K562 (cell line): Measurements from ENCODE around the gene KSR2. TPM values are rescaled to one million over a fixed set of nuclear protein-coding genes. Genes with fewer than 3 reads are reported as not detected.

Source experiments
- ATAC-seq: fragments of 200-7000 bp; cut with Tn5 transposase; 3 replicates; pipeline ENCODE4 v1.9.1; 2020; ENCODE audit warnings: moderate library complexity
- BruUV-seq: library from RNA; stranded (reverse); fragments of 400-500 nt; replicated peaks from 2 replicates; lab custom pipeline; 2021; lab: Mats Ljungman, UMichigan
- CTCF ChIA-PET: fragments of 300-600 bp; formaldehyde crosslinking; extraction: SDS; loops from one replicate; lab custom pipeline; 2021; ENCODE audit warnings: low intra/inter-chr PET ratio; lab: Yijun Ruan, JAX
- POLR2A ChIA-PET: fragments of 300-600, 350-650 bp; sonication (Branson Sonifier 250); formaldehyde crosslinking; extraction: SDS; loops from one replicate; lab custom pipeline; 2021; ENCODE audit warnings: antibody characterized with exemption, inconsistent platforms; lab: Yijun Ruan, JAX
- DNase-seq, 4 experiments: peaks; one replicate each; pipeline versions ENCODE4 v3.0.0 to v3.0.0-alpha.2; 2011 to 2018; ENCODE audit warnings: low spot score in 3 of 4, mixed read lengths in 3 of 4; ENCODE audit errors: extremely low read depth in 1 of 4
- FAIRE-seq: peaks from 2 replicates; lab custom pipeline; 2011; peaks lifted over from hg19 to GRCh38; lab: Jason Lieb, UNC
- H2AFZ ChIP-seq: 2 replicates; pipeline ENCODE4 v1.6.0; 2011; ENCODE audit warnings: low read depth, low read length, control low read depth, inconsistent platforms
- H3K27ac ChIP-seq: fragments of 200-600 bp; 3 replicates; pipeline ENCODE4 v1.8.0; 2011; ENCODE audit warnings: low read depth, mild to moderate bottlenecking, control low read depth, inconsistent platforms, low read length, moderate library complexity, mixed read lengths; ENCODE audit errors: extremely low read depth
- H3K27me3 ChIP-seq, 2 experiments: fragments of 300-600 bp in 1 of 2; 2 replicates in 1 of 2; 3 replicates in 1 of 2; pipeline versions ENCODE4 v1.6.0 to v1.8.0; 2011; ENCODE audit warnings: inconsistent platforms in 2 of 2, low read length in 2 of 2, mild to moderate bottlenecking in 1 of 2, mixed read lengths in 1 of 2, moderate library complexity in 1 of 2; ENCODE audit not compliant: control insufficient read depth in 2 of 2, insufficient read depth in 2 of 2
- H3K36me3 ChIP-seq: fragments of 300-600 bp; 3 replicates; pipeline ENCODE4 v1.8.0; 2011; ENCODE audit warnings: mild to moderate bottlenecking, low read length, inconsistent platforms; ENCODE audit not compliant: control insufficient read depth, insufficient read depth
- H3K4me1 ChIP-seq, 2 experiments: fragments of 200-600 bp in 1 of 2; replicated peaks in 1 of 2; 2 replicates in 1 of 2; 3 replicates in 1 of 2; pipeline versions ENCODE4 v1.5.1 to v1.8.0; 2011; ENCODE audit warnings: inconsistent platforms in 2 of 2, low read length in 2 of 2, mild to moderate bottlenecking in 1 of 2, mixed read lengths in 1 of 2, moderate library complexity in 1 of 2; ENCODE audit not compliant: control insufficient read depth in 2 of 2, insufficient read depth in 2 of 2
- H3K4me2 ChIP-seq: 2 replicates; pipeline ENCODE4 v1.6.1; 2011; ENCODE audit warnings: low read length, control low read depth, inconsistent platforms, mixed read lengths; ENCODE audit not compliant: insufficient read depth
- H3K4me3 ChIP-seq: fragments of 200-600 bp; sonication (generic), shearing (Covaris generic); 2 replicates; pipeline ENCODE4 v1.5.1; 2016; ENCODE audit warnings: control low read depth, inconsistent platforms
- H3K79me2 ChIP-seq: fragments of 200-600 bp; 3 replicates; pipeline ENCODE4 v1.8.0; 2011; ENCODE audit warnings: low read length, inconsistent platforms; ENCODE audit not compliant: control insufficient read depth, insufficient read depth
- H3K9ac ChIP-seq, 2 experiments: 2 replicates each; pipeline versions ENCODE4 v1.6.0 to v1.6.1; 2011; ENCODE audit warnings: low read depth in 2 of 2, low read length in 2 of 2, control low read depth in 1 of 2, inconsistent platforms in 1 of 2, mild to moderate bottlenecking in 1 of 2, mixed read lengths in 1 of 2; ENCODE audit not compliant: insufficient read depth in 1 of 2
- H3K9me1 ChIP-seq: one replicate; pipeline ENCODE4 v1.6.0; 2011; ENCODE audit warnings: inconsistent platforms, mild to moderate bottlenecking, low read length, moderate library complexity; ENCODE audit not compliant: control insufficient read depth, insufficient read depth
- H3K9me3 ChIP-seq: replicated peaks from 2 replicates; pipeline ENCODE4 v1.5.1; 2011; ENCODE audit warnings: low read depth, low read length, inconsistent platforms; ENCODE audit not compliant: control insufficient read depth, insufficient read depth
- H4K20me1 ChIP-seq: replicated peaks from 2 replicates; pipeline ENCODE4 v1.6.1; 2011; ENCODE audit warnings: low read length, inconsistent platforms, mixed read lengths; ENCODE audit not compliant: control insufficient read depth, insufficient read depth
- CAMTA2 ChIP-seq: fragments of 250-450 bp; sonication (Bioruptor Pico); conservative IDR thresholded peaks from 2 replicates; pipeline ENCODE4 v1.5.1; 2022
- CBFA2T3 ChIP-seq: fragments of 450-650 bp; IDR thresholded peaks from 2 replicates; pipeline ENCODE4 v1.6.1; 2017
- FOXA3 ChIP-seq, 2 experiments: fragments of 450-650 bp in 1 of 2; sonication (generic) in 1 of 2; formaldehyde crosslinking; IDR thresholded peaks in 1 of 2; conservative IDR thresholded peaks in 1 of 2; 2 replicates each; pipeline versions ENCODE4 v1.4.0 to v1.8.0; 2020 to 2022; ENCODE audit warnings: mild to moderate bottlenecking in 2 of 2, missing genetic modification reagents in 1 of 2
- FOXJ3 ChIP-seq: sonication (generic); formaldehyde crosslinking; IDR thresholded peaks from 2 replicates; pipeline ENCODE4 v1.4.0; 2020; ENCODE audit warnings: mild to moderate bottlenecking, missing genetic modification reagents
- GABPB2 ChIP-seq: fragments of 250-450 bp; sonication (Bioruptor Pico); conservative IDR thresholded peaks from 2 replicates; pipeline ENCODE4 v1.5.1; 2021; ENCODE audit warnings: mild to moderate bottlenecking
- HLTF ChIP-seq: fragments of 450-650 bp; IDR thresholded peaks from 2 replicates; pipeline ENCODE4 v1.6.1; 2016
- HNRNPK ChIP-seq: fragments of 200-400 bp; formaldehyde crosslinking; IDR thresholded peaks from one replicate; pipeline ENCODE4 v1.6.1; 2018; ENCODE audit warnings: mild to moderate bottlenecking, low read depth, low read length; ENCODE audit not compliant: poor library complexity, severe bottlenecking
- HOXB6 ChIP-seq: fragments of 250-450 bp; sonication (Bioruptor Pico); IDR thresholded peaks from 2 replicates; pipeline ENCODE4 v1.5.1; 2022; ENCODE audit warnings: mild to moderate bottlenecking, borderline replicate concordance
- ILK ChIP-seq: fragments of 450-650 bp; IDR thresholded peaks from 2 replicates; pipeline ENCODE4 v1.6.1; 2016; ENCODE audit warnings: missing genetic modification characterization, low read depth, mild to moderate bottlenecking, missing compliant biosample characterization, moderate library complexity, borderline replicate concordance
- KDM5B ChIP-seq: fragments of 200-600 bp; sonication (generic); IDR thresholded peaks from 2 replicates; pipeline ENCODE4 v1.6.1; 2012; ENCODE audit warnings: low read depth, mild to moderate bottlenecking, moderate library complexity, low read length, control low read depth, inconsistent platforms; ENCODE audit not compliant: insufficient replicate concordance
- NFATC3 ChIP-seq: fragments of 450-650 bp; IDR thresholded peaks from 2 replicates; pipeline ENCODE4 v1.6.1; 2017; ENCODE audit warnings: mild to moderate bottlenecking
- SETDB1 ChIP-seq: IDR thresholded peaks from one replicate; pipeline ENCODE4 v1.6.1; 2012; ENCODE audit warnings: low read length, control low read depth, inconsistent platforms
- SRSF9 ChIP-seq: fragments of 200-400 bp; formaldehyde crosslinking; IDR thresholded peaks from 2 replicates; pipeline ENCODE4 v1.6.1; 2017; ENCODE audit warnings: low read depth, low read length, borderline replicate concordance
- TAF1 ChIP-seq: IDR thresholded peaks from 2 replicates; pipeline ENCODE4 v1.6.1; 2011; ENCODE audit warnings: mild to moderate bottlenecking, low read length, moderate library complexity; ENCODE audit not compliant: insufficient read depth, control insufficient read depth, severe bottlenecking; ENCODE audit errors: extremely low read depth
- TAF9B ChIP-seq: fragments of 450-650 bp; IDR thresholded peaks from 2 replicates; pipeline ENCODE4 v1.6.1; 2018; ENCODE audit warnings: mild to moderate bottlenecking; ENCODE audit not compliant: partially characterized antibody
- TARDBP ChIP-seq: fragments of 450-650 bp; IDR thresholded peaks from 2 replicates; pipeline ENCODE4 v1.6.1; 2016
- TCF7L2 ChIP-seq: fragments of 150-350 bp; IDR thresholded peaks from 2 replicates; pipeline ENCODE4 v1.6.1; 2016; ENCODE audit warnings: low read depth, mild to moderate bottlenecking, low read length, moderate library complexity
- ZBTB7A ChIP-seq: IDR thresholded peaks from 2 replicates; pipeline ENCODE4 v1.6.1; 2011; ENCODE audit warnings: low read depth, mild to moderate bottlenecking, low read length, moderate library complexity, borderline replicate concordance; ENCODE audit not compliant: control insufficient read depth
- ZNF436 ChIP-seq: fragments of 250-450, 450-650 bp; sonication (Bioruptor Pico); formaldehyde crosslinking; IDR thresholded peaks from 2 replicates; pipeline ENCODE4 v1.7.0; 2020; ENCODE audit warnings: mild to moderate bottlenecking
- WGBS: fragments of 100-300 bp; shearing (Covaris generic); methylation state at CpG from one replicate; pipeline ENCODE4 v1.1.6; 2016; ENCODE audit warnings: low coverage, mixed read lengths; ENCODE audit not compliant: insufficient coverage; ENCODE audit errors: missing lambda C conversion rate; 5-methylcytosine and 5-hydroxymethylcytosine counted together
- in situ Hi-C: fragments of 300-500 bp; cut with MboI; formaldehyde crosslinking; loops from 4 replicates; pipeline ENCODE4 v1.15.0; 2018; ENCODE audit warnings: inconsistent platforms, mixed read lengths
- intact Hi-C: fragments of 100-400 bp; cut with micrococcal nuclease; formaldehyde crosslinking; loops from 2 replicates; pipeline ENCODE4 v1.14.2; 2022
- polyA plus RNA-seq, 8 experiments: library from polyadenylated mRNA; depleted of rRNA in 4 of 8; stranded (reverse) in 5 of 8; unstranded in 3 of 8; fragments of >200 nt; fragmentation: Nextera tagmentation in 2 of 8; fragmentation: Illumina TruSeq in 1 of 8; extraction: Ambion mirVana in 2 of 8; extraction: Trizol in 1 of 8; gene quantifications; 2 replicates each; pipeline versions ENCODE4 v1.2.1 to v1.2.3, GENCODE V29; 2011 to 2014; ENCODE audit warnings: inconsistent platforms in 1 of 8, missing spikeins in 1 of 8
- total RNA-seq, 7 experiments: library from RNA; depleted of rRNA in 6 of 7; stranded (reverse); fragments of >200 nt in 6 of 7; fragmentation: Illumina TruSeq in 2 of 7; extraction: Trizol in 2 of 7; gene quantifications; 2 replicates each; pipeline versions ENCODE4 v1.2.1 to v1.2.3, GENCODE V29; 2011 to 2021; ENCODE audit warnings: low replicate concordance in 1 of 7
- TF ChIP-seq, protein P1 (sequence below): sonication (generic); formaldehyde crosslinking; IDR thresholded peaks from 2 replicates; pipeline ENCODE4 v1.8.1; 2023; ENCODE audit warnings: mild to moderate bottlenecking, missing genetic modification reagents

KSR2 gene
- total and polyA plus RNA-seq, 9 of the 15 experiments (the other 6 are each of a cell fraction or from before 2014, with no cell fraction given) = not detected

DNA sequence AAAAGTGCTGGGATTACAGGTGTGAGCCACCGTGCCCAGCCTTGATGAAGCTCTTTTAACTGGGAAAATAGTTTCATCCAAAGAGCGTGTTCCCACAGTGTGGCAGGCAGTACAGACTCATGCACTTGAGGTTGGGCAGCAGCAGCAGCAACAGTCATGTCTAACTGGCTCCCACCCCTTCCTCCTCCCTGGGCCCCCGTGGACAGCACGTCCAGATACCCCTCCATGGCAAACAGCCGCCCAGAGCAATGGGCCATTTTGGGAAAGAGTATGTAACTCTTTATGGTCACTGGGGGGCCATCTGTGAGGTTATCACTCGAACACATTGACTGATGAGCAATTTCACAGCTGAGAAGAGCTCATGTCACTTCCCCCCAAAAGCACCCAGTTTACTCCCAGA, 328.3 kb downstream of the KSR2 start:
- no peaks in the 10 kb centered on the region for H3K36me3 ChIP-seq
- H3K9ac ChIP-seq = no peak overlapping the region
- in situ Hi-C loops (no loop called here), intact Hi-C loops (no loop called here)
- no peak overlapping the region for H2AFZ ChIP-seq
- TF ChIP-seq HLTF (no peak), SETDB1 (no peak), HOXB6 (CRISPR knock-in tag) (no peak), HNRNPK (no peak), SRSF9 (no peak), TCF7L2 (no peak), TARDBP (no peak), FOXJ3 (no peak), TAF9B (no peak), ILK (tag) (no peak), CAMTA2 (CRISPR knock-in tag) (no peak), TAF1 (no peak), ZNF436 (CRISPR knock-in tag) (no peak), ZBTB7A (no peak), KDM5B (no peak), GABPB2 (CRISPR knock-in tag) (no peak), CBFA2T3 (no peak), NFATC3 (no peak), FOXA3 (CRISPR knock-in tag; conservative IDR thresholded peaks at IDR 0.05 in 1 of 2, IDR thresholded peaks at IDR 0.05 in 1 of 2) (no peak)
- TF ChIP-seq, protein P1, sequence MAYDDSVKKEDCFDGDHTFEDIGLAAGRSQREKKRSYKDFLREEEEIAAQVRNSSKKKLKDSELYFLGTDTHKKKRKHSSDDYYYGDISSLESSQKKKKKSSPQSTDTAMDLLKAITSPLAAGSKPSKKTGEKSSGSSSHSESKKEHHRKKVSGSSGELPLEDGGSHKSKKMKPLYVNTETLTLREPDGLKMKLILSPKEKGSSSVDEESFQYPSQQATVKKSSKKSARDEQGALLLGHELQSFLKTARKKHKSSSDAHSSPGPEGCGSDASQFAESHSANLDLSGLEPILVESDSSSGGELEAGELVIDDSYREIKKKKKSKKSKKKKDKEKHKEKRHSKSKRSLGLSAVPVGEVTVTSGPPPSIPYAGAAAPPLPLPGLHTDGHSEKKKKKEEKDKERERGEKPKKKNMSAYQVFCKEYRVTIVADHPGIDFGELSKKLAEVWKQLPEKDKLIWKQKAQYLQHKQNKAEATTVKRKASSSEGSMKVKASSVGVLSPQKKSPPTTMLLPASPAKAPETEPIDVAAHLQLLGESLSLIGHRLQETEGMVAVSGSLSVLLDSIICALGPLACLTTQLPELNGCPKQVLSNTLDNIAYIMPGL (CRISPR knock-in tag) = no peak
- no peak overlapping the region for H3K27ac ChIP-seq
- WGBS = 0% methylated on average over 6 of the region's 6 CpGs
- no peaks in the 10 kb centered on the region for H3K9me3 ChIP-seq
- CTCF ChIA-PET = no interaction called here
- H3K79me2 ChIP-seq = no peaks in the 10 kb centered on the region
- DNase-seq = no peak
- POLR2A ChIA-PET = no interaction called here
- no peaks in the 10 kb centered on the region for H4K20me1 ChIP-seq
- no TSS peak for BruUV-seq
- no peaks in the 10 kb centered on the region; a peak in 1 of 5 replicates for H3K27me3 ChIP-seq
- H3K4me3 ChIP-seq = no peak overlapping the region
- no peaks in the 10 kb centered on the region for H3K9me1 ChIP-seq
- FAIRE-seq = no peak
- ATAC-seq = no peak
- no peaks in the 10 kb centered on the region for H3K4me1 ChIP-seq
- H3K4me2 ChIP-seq = no peak overlapping the region
